OCI-LY1 (cell line): ENCODE measurements around the gene CREB3L2.

Source experiments
- CTCF ChIP-seq: fragments of 200-600 bp; sonication (generic), shearing (Covaris generic); IDR thresholded peaks from 2 replicates; pipeline ENCODE4 v1.5.1; 2017; ENCODE audit warnings: mild to moderate bottlenecking, antibody characterized with exemption, low read length, moderate library complexity, mixed read lengths
- EZH2 ChIP-seq: fragments of 200-600 bp; sonication (generic), shearing (Covaris generic); IDR thresholded peaks from 2 replicates; pipeline ENCODE4 v1.8.0; 2017; ENCODE audit warnings: borderline replicate concordance, mixed run types, mild to moderate bottlenecking, antibody characterized with exemption, low read length, moderate library complexity, mixed read lengths

DNA sequence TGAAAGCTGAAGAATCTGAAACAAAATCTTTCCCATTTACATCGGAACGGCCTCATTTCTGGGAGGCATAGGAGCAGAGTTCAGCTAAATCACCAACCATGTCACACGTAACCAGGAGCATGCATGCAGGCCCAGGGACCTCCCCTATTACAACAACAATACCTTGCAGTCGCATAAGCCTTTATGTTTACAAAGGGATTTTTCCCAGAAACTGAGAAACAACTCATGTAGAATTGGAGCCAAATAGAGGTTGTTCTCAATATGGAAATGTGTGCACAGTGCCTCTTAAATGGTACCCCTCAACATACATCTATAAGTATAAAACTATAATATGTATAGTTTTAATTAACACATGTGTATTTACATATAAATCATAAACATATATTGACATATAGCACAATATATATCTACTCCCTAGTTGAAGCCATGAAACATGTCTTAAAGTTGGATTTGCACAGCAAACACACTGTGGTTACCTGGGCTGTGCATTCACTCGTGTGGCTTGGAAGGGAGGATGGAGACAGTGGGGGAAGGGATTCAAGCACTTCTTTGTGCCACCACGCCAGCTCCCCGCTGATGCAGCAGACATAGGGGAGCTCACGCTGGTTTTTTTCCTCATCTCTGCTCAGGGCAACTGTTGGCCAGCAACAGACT, 120.2 kb downstream of the CREB3L2 start:
- no peak for TF ChIP-seq CTCF
- TF ChIP-seq EZH2, result no peak
